ENCODE data around the gene LEKR1. TPM values are rescaled to one million over a fixed set of nuclear protein-coding genes. Genes with fewer than 3 reads are reported as not detected.

Gene LEKR1
- polyA plus RNA-seq, 1 donor: 1.1 TPM

GRCh38 chr3:157086060-157086750 is 260.1 kb downstream of the LEKR1 start:
- DNase-seq: no peak

- no peak for DNase-seq
Measured at GRCh38 chr3:157086775-157087174, 260.6 kb downstream of the LEKR1 start.

- no peak for DNase-seq
Measured at GRCh38 chr3:157087373-157087772, 261.2 kb downstream of the LEKR1 start.

GRCh38 chr3:157087780-157088600 is 261.8 kb downstream of the LEKR1 start:
- no peak for DNase-seq

- peak; percentile 97 for DNase-seq
Measured at GRCh38 chr3:157088601-157089454, 262.7 kb downstream of the LEKR1 start.

GRCh38 chr3:157089455-157090221 is 263.5 kb downstream of the LEKR1 start:
- no peak for DNase-seq

- DNase-seq: no peak
Measured at GRCh38 chr3:157091083-157091833, 265.1 kb downstream of the LEKR1 start.

- DNase-seq: no peak
Measured at GRCh38 chr3:157092230-157092629, 266.1 kb downstream of the LEKR1 start.

- no peak for DNase-seq
Measured at GRCh38 chr3:157093096-157093495, 266.9 kb downstream of the LEKR1 start.

- no peak for DNase-seq
Measured at GRCh38 chr3:157094301-157094700, 268.1 kb downstream of the LEKR1 start.

GRCh38 chr3:157094751-157095480 is 268.8 kb downstream of the LEKR1 start:
- no peak for DNase-seq

Other genes starting within 250 kb of the LEKR1 start
- 6.5 TPM for gene TIPARP, start 151.8 kb upstream of the LEKR1 start, polyA plus RNA-seq (ENCODE audit: insufficient read length)

Data from hindlimb muscle (tissue), 1 donor.